Bone marrow (tissue), 2 donors: ENCODE data around the gene LIG3.
"Not testable (repeated sequence)": the region's sequence is repeated elsewhere in the genome, so short reads cannot be mapped to it uniquely, and the experiment has no call there.

Source experiments
- DNase-seq, 2 donors: peaks; one replicate each; lab custom pipeline; 2025; lab: John Stamatoyannopoulos, UW

LIG3 gene

DNA sequence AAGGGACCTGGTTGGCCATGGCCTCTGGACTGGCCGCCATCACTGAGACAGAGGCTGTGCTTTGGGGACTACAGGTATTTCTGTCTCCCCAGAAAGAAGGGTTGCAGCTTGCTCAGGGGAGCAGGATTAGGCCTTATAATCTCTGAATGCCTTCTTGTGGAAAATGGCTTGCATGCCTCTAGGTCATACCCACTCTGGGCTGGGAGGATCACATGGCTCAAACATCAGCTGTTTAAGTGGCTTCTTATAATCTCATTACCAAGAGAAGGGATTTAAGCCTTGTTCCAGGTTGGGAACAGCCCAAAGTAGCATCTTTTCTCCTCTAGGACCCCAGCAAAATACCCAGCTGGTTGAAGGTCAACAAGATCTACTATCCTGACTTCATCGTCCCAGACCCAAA is 19.1 kb downstream of the LIG3 start:
- no peak for DNase-seq

DNA sequence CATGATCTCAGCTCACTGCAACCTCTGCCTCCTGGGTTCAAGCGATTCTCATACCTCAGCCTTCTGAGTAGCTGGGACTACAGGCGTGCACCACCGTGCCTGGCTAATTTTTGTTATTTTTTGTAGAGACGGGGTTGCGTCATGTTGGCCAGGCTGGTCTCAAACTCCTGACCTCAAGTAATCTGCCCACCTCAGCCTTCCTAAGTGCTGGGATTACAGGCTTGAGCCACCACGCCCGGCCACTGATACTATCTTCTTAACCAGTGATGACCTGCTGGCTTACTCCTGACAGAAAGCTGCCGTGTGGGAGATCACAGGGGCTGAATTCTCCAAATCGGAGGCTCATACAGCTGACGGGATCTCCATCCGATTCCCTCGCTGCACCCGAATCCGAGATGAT is 20.7 kb downstream of the LIG3 start:
- not testable (repeated sequence) for DNase-seq

DNA sequence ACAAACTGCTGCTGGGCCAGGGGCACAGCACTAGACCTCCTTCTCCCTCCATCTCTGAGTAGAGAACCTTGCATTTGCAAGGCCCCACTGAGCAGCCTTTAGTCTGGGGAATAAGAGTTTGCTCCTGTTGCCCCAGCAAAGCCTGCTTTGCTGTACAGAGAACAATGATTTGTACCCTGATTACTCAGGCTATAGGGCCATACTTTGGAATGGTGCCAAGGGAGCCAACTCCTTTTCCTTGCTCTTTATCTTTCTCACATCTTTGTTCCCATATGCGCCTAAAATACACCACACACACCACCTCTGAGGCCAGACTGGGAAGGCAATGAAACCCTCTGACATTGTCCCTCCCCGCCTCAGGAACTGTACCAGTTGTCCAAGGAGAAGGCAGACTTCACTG is 21.2 kb downstream of the LIG3 start:
- no peak for DNase-seq

DNA sequence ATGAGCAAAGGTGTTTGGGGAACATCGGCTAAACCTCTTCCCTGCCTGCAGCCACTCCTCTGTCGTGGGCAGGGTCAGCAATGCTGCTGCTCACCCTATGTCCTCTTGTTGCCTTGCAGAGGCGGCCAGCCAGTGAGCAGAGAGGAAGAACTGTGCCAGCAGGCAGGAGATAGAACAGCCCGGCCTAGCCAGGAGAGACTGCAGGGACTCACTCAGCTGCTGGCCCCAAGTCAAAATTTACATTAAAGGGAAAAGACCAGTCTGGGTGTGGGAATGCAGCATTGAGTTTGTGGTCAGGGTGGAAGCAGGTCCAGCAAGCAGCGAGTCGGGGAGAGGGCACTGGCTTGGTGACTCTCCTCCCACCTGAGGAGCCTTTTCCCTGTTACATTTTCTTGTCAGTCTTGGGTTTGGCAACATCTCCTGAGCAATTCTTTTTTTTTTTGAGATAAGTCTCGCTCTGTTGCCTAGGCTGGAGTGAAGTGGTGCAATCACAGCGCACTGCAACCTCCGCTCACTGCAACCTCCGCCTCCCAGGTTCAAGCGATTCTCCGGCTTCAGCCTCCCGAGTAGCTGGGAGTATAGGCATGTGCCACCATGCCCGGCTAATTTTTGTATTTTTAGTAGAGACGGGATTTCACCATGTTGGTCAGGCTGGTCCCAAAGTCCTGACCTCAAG is 22.7 kb downstream of the LIG3 start:
- no peak for DNase-seq

DNA sequence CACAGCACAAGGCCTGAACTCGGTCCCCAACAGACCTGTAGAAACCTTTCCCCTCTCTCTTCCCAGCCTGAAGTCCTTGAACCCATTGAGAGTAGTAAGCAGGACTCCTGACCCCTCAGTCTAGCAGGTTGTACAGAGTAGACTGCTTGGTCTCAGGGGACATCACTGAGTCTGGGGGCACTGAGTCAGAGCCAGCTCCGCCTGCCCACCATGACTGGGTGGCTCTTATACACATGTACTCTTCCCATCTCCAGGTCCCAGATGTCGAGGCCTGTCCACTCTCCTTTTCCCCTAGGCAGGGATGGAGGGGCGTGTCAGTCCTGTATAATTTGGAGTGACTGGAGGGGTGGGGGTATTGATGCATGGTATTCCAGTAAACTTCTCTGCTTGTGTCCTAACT is 23.5 kb downstream of the LIG3 start:
- DNase-seq: no peak

DNA sequence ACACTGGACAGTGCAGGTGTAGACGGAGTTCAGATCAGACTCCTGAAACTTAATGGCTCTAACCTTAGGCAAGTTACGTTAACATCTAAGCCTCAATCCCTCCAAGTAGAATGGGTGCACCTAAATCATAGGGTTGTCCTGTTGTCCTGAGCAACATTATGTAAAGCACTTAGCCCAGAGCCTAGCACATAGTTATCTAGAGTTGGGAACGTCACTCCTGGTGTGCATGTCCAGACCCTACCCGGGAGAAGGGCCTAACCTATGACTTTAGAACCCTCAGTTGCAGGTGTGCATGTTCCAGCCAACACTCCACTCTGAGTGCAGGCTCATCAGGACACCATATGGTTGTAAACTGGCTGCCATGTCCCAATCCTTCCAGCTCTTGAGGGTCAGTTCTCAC is 26.0 kb downstream of the LIG3 start:
- no peak for DNase-seq

DNA sequence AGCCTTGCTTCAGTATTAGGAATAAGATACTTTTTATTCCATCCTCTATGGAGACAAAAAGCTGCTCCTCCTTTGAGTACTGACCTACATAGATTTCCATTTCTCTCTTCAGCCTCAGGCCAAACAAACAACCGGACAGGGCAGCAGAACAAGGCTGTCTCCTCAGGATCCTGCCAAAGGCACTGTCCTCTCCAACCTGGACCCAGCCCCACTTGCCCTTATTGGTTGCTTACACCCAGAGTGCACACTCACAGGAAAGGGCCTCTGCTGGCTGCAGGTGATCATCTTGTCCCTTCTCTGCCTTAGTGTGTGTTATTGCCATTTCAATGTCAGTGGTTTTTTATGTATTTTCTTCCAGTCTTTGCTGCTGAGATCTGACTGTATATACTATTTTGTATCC is 26.6 kb downstream of the LIG3 start:
- no peak for DNase-seq

DNA sequence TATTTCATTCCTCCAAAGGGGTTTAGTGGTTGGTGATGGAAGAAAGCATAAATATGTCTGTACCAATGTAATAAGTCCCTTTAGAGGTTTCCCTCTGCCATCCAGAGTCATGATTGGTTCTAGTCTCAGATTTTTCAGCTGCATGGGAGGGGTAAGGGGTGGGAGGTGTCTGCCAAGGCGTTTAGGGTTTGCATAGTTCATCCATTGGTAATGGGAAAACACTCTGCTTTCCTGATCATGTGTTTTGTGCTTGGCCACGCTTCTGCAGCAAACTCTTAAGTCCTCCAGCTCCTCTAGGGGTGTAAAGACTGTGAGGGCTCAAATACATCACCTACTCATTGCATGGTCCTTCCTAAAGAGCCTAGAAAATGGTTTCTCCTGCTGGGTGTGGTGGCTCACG is 29.8 kb downstream of the LIG3 start:
- DNase-seq: no peak

DNA sequence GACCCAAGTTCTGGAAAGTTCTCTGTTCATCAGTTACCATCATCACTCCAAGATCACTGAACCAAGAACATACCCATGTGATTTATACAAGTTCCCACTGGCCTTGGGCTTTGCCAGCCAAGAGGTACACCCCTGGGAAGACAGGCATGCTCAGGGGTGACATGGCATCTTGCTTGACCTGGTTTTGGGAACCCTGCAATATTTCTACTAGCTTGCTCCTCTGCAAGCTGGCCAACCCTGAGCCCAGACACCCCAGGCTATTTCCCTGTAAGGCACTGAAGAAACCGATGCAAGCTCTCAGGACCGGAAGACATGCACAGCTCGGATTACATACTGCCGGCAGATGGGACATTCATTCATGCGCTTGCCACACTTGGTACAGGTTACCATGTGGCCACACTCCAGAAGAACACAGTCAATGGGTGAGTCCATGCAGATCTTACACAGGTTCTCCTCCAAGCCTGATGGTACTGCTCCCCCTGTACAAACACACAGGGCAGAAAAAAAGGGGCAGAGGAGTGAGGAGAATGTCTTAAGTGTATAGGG is 31.4 kb downstream of the LIG3 start:
- no peak for DNase-seq

DNA sequence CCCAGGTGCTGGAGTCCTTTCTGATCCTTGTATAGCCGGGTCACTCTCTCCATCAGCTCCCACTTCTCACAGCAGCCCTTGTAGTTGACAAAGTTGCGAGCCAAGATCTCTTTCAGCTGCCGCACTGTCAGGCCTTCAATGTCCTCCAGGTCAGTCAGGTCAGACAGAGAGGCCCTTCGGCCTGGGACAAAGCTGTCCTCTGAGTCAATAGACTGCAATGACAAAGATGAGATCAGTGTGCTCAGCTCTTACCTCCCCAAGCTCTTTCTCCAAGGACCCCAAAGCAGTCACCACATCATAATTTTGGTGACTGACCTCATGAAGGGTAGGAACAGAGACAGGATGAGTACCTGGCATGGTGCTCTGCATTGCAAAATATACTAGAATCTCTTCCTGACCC is 36.1 kb downstream of the LIG3 start:
- no peak for DNase-seq

DNA sequence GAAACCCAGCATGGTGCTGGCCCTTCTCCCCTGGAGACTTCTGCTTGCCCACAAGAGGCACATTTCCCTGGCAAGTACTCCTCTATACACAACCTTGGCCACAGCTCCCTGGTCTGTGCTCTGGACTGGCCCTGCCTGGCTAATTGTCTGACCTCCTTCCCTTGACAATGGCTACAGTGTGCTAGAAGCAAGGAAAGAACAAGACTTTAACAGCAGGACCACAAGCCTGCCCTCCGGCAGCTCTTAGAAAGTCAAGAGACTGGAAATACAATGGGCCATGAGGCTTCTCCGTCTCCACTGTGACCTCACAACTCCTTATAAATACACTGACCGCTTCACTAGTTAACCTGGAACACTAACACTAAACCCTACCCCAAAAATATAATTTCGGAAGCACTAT is 36.7 kb downstream of the LIG3 start:
- DNase-seq: no peak

DNA sequence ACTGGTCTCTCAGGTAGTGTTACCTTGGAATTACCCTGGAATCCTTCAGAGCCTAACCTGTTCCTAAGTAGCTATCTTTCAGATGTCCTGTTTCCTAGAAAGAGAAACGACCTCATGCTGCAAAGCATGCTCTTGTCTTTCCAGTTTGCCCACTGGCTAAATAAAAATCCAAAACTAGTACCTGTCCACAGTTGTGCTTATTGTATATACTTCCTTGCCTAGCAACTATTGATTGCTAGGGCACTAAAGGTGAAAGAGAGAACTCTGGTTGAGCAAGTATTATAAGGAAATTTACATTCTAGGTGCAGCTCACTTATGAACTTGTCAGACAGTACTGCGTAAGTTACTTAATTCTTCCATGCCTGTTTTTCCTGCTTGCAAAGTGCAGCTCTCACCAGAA is 38.5 kb downstream of the LIG3 start:
- DNase-seq: no peak

DNA sequence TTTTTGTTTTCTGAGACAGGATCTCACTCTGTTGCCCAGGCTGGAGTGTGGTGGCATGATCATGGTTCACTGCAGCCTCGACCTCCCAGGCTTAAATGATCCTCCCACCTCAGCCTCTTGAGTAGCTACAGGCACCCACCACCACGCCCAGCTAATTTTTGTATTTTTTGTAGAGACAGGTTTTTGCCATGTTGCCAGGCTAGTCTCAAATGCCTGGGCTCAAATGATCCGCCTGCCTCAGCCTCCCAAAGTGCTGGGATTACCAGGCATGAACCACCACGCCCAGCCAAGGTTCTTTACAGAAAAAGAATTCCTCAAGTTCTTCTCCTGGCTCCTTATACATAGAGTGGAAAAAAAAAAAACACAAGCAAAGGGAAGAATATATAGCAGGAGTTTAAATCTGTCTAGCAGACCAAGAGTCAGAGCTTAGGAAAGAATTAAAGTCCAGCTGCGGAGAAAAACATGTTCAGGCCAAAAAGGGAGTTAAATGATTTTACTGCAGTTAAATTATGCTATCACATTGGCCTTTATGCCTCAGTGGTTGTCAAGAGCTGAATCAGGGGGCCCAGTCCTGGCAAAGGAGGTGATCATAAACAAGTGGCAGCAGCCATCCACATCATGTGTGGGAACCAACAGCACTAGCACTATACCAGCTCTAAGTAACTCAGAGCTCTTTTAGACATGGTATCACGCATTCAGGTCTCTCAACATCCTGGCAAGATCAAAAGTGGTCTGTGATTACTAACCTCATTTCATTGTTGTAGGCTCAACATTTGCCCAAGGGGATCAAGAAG is 39.3 kb downstream of the LIG3 start:
- no peak for DNase-seq

DNA sequence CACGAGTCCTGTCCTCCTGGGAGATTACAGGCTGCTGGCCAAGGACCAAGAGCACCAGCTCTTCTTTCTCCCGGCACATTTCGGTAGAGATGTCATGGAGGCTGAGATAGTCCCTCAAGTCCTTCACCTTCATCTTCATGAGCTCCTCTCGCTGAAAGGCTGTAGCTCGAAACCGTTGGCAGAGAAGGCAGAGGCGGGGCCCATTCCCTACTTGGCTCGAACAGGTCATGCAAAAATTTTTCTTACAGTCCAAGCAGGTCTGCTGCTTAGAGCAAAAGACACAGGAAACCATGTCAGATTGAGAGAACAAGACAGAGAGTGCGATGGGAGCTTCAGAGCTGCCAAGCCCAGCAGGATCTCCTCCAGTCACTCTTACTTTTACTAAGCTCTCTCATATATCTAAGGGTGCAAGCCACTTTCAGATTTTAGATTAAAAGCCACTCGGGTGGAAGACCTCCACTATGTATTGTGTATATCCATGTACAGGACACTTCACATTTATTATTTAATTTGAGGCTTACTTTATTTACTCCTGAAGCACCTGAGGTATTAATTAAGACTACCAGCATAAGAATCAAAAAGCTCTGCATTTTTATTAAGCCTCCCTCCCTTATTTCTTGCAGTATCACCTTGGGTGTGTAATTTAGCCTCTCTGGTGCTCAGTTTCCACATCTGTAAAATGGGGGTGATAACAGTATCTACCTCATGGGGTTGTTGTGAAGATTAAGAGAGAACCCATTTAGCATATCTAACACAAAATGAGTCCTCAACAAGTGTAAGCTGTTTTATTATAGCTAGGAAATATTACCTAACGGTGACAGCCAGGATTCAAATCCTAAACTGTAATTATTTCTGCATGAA is 41.4 kb downstream of the LIG3 start:
- DNase-seq: no peak

DNA sequence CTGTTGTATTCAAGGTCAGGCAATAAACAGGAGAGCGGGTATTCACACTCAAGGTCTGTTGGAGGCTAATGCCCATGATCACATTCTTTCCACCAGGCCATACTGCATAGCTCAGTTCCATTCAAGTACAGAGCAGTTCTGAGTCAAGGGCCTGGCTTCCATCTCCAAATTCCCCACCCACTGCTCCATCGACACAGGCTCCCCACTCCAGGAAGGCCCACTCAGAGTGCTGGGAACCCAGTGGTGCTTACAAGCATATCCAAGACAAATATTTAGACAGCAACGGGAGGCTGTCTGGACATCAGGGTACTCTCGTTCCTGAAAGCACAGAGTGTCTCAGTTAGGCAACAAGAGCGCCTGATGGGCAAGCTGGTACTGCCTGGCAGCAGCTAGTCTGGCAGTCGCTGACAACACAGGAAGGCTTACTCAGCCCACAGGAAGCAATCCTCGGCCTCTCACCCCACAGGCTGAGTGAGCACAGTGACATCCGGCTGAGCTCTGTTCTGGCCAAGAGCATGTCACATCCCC is 42.3 kb downstream of the LIG3 start:
- peak; percentile 44 to 86 for DNase-seq

DNA sequence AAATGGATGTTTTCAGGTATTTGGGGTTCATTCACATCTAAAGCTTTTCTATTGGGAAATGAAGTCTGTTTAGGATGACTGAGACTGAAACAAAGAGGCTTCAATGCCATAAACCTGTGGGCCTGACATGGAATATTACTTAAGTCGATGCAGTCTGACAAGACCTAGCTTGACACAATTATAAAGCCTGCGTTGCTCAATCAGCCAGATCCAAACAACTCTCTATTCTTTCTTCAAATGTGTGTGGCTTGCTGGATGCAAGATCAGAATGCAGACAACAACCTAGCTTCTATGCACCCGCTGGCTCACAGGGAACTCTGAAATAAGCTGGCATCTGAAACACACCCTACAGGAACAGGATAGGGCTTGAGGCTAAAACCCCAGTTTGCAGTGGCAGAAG is 43.2 kb downstream of the LIG3 start:
- no peak for DNase-seq

DNA sequence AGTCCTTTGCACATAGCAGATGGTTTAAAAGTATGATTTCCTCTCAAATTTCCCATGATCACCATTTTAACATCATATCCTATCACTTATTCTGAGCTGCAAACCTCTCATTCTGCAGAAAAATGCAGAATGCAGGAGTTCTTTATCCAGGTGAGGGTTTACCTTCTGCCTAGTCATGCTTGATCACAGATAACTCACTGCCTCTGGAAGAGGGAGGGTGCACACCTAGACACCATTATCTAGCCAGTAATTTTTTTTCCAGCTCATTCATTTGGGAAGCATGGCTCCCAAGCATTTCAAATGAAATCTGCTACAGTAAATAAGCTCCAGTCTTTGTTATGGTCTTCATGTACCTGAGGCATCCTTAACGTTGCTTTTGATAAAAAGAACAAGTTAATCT is 45.2 kb downstream of the LIG3 start:
- no peak for DNase-seq

DNA sequence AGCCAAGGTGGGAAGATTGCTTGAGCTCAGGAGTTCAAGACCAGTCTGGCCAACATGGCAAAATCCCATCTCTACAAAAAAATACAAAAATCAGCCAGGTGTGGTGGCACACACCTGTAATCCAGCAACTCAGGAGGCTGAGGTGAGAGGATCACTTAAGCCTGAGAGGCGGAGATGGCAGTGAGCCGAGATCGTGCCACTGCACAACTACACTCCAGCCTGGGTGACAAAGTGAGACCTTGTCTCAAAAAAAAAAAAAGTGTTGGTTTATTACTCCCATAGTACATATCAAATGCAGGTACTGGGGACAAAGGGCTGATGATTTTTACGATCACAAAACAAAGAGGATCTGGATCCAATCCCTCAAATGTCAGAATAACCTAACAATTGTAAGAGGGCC is 47.8 kb downstream of the LIG3 start:
- not testable (repeated sequence) for DNase-seq

DNA sequence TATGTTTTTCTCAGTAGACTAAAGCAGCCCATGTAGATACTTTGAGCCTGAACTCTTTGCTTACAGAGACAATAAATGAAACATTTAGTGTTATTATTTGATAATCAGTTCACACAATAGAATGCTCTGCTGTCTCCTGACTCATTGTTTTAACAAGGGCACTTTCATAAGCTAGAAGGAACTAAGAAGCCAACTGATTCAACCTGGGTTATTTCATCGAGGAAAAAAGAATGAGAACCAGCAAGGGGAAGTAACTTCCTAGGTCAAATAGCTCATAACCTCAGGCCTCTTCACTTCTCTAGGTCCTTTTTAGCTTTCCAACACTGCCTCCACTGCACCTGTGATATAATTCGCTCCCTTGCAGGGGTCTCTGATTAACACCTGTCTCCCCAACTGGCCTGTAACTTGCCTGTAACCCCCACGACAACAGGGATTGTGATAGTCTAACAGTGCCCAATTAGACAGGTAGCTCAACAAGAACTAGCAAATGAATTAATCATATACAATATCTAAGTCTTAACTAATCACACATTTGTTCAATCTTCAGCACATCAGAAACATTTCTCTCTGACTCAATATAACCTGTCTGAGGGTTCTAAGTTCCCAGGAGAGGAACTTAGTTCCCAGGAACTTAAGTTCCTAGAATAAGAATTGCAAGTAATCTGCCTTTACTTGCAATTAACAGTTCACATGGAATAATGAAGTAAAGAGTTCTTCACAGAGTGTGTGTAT is 48.4 kb downstream of the LIG3 start:
- DNase-seq: peak in 1 of 2 donors; percentile 54

DNA sequence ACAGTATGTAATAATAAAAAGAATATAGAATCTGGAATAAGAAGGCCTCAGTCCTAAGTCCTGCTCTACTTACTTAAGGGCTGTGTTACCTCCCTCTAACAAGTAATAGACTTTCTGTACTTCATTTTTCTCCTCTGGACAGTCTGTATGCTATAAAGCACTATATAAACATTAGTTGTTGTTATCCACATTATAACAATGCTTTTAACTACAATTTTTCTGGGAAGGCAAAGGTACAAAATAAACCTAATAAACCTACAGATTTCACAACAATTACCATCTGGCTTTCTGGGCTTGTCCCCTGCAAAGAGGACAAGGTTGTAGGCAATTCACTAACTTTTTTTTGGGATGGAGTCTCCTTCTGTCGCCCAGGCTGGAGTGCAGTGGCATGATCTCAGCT is 50.5 kb downstream of the LIG3 start:
- no peak for DNase-seq

DNA sequence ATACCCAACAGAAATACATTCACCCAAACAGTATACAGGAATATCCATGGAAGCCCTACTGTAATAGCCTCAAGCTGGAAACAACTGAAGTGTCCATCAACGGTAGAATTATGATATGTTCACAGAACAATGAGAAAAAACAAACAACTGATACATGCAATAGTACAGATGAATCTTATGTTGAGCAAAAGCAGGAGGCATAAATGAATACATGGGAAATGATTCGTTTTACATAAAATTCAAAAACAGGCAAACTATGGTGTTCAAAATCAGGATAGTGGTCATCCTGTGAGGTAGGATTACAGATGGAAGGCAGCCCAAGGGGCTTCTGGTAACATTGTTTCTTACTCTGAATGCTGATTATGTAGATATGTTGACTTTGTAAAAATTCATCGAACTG is 58.1 kb downstream of the LIG3 start:
- no peak for DNase-seq

DNA sequence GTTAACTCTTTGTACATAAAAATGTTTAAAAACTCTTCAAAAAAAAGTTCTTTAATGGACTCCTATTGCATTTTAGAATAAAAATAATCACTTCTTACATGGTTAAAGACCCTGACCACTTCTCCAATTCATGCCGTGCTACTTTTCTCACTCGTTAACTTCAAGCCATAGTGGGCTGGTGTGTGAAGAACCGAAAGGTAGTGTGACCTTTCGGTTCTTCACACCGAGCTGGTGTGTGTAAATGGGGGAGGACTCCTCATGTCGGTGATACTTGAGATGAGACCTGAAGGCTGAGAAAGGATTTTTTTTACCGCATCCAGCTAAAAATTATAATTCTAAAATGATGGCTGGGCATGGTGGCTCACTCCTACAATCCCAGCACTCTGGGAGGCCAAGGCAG is 61.1 kb downstream of the LIG3 start:
- no peak for DNase-seq
